Activated naive CD8-positive, alpha-beta T cell treated with anti-CD3 and anti-CD28 coated beads, Interleukin-2, amount 50 U/mL, for 16 hours (primary cell): ENCODE measurements around the gene ALDH3B1.

Source experiments
- DNase-seq: peaks from one replicate; pipeline ENCODE4 v3.0.0-alpha.2; 2020; ENCODE audit warnings: low read depth, low spot score

The ALDH3B1 gene

DNA sequence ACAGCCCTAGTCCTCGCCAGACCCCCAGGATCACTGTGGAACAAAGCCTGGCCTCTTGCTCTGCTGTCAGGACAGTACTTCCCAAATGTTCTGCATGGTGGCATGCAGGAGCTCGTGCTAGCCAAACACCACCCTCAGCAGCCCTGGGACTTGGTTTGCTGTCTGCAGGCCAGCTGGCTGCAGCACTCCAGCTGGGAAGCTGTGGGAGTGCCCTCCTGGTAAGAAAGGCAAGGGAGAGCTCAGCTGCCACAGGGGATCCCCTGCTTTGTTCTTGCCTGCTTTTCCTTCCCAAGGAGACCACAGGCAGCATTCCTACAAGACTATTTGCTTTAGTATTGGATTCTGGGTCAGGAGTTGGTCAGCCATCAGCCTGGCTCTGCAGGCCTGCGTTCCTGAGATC lies 56.6 kb downstream of the ALDH3B1 start:
- DNase-seq = no peak

DNA sequence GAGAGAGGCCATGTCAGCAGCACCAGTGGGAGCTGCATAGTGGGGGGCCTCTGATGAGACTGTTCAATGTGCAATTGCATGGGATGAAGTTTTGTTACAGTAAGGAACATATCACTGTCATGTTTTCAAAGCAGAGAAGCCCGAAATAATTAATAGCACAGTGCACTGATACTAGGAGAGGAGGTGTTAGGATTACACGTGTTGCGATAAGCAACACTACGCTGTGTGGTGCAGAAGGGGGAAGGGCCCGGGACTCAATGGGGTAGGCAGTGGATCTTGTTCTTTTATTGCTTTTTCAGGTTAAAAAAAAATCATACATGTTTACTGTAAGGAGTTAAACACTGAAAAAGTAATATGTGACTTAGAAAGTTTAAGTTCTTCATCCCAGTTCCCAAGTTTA lies 57.9 kb downstream of the ALDH3B1 start:
- no peak for DNase-seq

DNA sequence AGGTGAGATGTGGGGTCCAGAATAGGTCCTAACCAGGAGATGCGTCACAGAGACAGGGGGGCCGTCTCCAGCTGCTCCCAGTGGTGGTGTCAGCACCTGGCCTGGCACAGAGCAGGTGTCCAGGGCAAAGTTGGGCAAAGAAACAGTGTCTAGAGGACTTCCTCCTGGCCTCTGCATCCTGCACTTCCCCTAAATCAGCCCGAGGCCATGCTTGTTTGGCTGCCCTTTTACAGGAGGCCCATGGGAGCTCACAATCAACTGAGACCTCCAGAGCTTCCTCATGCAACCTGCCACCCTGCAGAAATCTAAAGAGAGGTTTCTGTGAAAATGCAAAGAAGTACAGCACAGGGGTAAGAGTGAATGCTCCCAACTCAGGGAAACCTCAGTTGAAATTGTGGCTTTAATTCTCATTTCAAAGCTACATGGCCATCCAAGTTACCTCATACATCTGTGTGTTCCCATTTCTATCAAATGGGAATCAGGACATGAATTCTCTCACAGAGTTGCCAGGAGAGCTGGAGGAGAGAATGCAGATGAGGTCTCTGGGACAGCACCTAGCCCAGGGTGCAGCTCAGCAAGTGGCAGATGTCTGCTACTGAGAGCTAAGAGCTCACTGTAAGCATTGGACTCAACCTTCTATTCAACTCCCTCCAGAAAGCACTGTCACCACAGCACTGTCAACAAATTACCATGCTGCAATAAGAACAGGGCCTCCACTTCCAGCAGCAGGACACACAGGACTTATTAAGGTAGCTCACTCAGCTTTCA lies 61.3 kb downstream of the ALDH3B1 start:
- DNase-seq = no peak

DNA sequence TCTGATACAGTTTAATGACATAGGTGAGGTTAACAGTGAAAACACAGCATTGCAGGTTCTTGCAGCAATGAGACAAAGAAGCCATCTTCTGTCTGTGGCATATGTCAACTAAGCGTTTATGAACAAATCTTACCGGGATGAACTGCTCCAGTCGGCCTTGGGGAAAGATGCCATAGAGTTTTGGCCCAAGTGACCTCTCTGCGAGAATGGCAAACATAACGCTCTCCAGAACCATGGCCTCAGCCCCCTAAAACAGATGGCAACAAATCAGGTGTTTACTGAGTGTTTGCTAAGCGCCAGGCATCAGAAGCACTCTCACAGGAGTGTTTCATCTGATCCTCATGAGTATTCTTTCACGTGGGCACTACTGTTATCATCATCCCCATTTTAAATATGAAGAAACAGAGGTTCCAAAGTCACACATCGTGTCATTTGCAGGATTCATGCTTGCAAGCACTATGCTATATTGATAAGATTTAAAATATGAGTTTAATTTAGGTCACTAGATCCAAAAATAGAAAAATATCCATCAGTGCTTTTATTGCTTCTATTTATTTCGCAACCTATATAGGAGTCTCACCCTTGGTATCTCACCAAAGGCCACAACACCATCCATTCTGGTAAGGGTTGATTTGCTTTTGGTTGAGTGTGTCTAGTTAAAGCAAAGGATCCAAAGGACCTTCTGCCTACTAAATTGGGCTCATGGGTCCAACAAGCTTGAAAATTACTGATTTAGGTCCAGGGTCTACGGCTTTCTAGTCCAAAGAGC lies 64.6 kb downstream of the ALDH3B1 start:
- no peak for DNase-seq

DNA sequence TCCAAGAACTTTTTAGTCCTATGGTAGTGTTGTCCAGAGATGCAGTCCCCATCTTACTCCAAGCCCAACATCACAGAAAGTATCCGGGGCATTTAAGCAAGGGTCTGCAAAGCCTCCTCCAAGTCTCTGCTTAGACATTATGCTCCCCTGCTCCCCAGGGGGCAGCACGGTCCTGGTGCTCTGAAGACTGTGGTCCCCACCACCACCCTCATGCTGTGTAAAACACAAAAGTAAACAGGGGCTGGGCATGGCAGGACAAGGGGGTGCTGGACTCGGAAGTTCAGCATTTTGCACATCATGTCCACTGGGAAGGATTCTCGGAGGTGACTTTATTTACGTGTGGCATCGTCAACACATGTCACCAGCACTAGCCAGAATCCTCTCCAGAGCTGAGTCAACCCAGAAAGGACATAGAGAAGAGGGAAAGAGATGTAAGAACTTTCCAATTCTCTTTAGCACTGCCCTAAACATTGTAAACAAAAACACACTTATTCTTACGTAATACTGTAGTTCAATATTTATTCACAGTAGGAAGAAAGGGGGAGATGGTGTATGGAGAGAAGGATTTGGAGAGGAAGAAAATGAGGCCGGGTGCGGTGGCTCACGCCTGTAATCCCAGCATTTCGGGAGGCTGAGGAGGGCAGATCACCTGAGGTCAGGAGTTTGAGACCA lies 66.4 kb downstream of the ALDH3B1 start:
- no peak for DNase-seq

DNA sequence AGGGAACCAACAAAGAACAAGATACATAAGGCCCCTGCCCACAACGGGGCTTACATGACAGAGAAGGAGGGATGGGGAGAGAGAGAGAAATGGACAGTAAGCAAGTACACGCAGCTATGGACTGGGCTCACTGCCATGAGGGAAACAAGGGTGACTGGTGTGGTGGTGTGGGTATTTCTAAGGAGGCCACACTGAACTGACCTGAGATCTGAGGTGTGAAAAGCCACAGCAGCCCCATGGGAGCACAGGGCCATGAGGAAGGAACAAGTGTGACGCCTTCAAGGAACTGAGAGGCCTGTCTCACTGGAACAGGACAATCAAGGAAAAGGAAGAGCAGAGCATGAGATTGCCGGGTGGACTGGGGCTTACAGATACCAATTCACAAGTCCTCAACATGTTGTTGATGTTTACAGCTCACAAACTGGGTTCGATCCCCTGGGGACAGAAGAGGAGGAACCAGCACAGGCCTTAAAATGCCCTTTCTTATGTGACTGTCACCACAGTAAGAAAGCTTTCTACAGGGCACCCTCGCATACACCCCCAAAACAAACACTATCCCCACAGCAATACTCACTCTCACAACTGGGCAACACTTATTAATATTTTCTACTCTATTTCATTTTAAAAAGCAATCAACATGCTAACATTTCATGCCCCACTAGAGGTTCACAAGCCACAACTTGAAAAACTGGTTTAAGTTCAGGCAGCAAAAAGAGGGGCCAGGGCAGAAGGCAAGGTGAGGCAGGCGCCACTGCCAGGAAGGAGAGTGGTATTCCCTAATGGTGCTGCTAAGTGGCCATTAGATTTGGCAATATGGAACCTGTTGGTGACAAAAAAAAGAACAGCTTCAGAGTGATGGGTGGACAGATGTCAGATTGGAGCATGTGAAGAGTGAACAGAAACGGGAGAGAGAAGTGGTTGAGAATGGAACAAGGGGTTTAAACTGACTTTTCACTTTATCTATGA lies 67.8 kb downstream of the ALDH3B1 start:
- DNase-seq = no peak
